Suprapubic skin (tissue), 4 donors: Measurements from ENCODE around the gene SEMA3G. TPM values are rescaled to one million over a fixed set of nuclear protein-coding genes. Genes with fewer than 3 reads are reported as not detected.

Experiments used
- DNase-seq, 2 donors: peaks; one replicate each; pipeline ENCODE4 v3.0.0-alpha.2; 2019; ENCODE audit warnings: low spot score in 2 of 2
- H3K27ac ChIP-seq: fragments of 200-600 bp; sonication (generic); one replicate; pipeline ENCODE4 v1.5.1; 2019
- H3K27me3 ChIP-seq: fragments of 200-600 bp; sonication (generic); one replicate; pipeline ENCODE4 v1.5.1; 2019
- H3K36me3 ChIP-seq: fragments of 200-600 bp; sonication (generic); one replicate; pipeline ENCODE4 v1.5.1; 2019
- H3K4me1 ChIP-seq: fragments of 200-600 bp; sonication (generic); one replicate; pipeline ENCODE4 v1.5.1; 2019
- H3K4me3 ChIP-seq: fragments of 200-600 bp; sonication (generic); one replicate; pipeline ENCODE4 v1.5.1; 2019; ENCODE audit warnings: mild to moderate bottlenecking
- H3K9me3 ChIP-seq: fragments of 200-600 bp; sonication (generic); one replicate; pipeline ENCODE4 v1.5.1; 2019
- EP300 ChIP-seq: sonication (generic); formaldehyde crosslinking; IDR thresholded peaks from one replicate; pipeline ENCODE4 v1.6.1; 2017; ENCODE audit warnings: antibody characterized with exemption
- POLR2A ChIP-seq, 2 donors: fragments of 450-650 bp; IDR thresholded peaks; one replicate each; pipeline ENCODE4 v1.6.1; 2017; ENCODE audit warnings: antibody characterized with exemption in 2 of 2, mild to moderate bottlenecking in 2 of 2, moderate library complexity in 2 of 2
- POLR2AphosphoS5 ChIP-seq, 3 donors: sonication (generic); formaldehyde crosslinking; IDR thresholded peaks; one replicate each; pipeline ENCODE4 v1.6.1; 2017; ENCODE audit warnings: antibody characterized with exemption in 3 of 3
- WGBS: methylation state at CpG from one replicate; pipeline ENCODE4 v1.1.5; 2018; 5-methylcytosine and 5-hydroxymethylcytosine counted together
- total RNA-seq, 4 donors: library from RNA; depleted of rRNA; stranded (reverse); fragments of >200 nt; gene quantifications; one replicate each; pipeline ENCODE4 v1.1.0, GENCODE V29; 2016
- TF ChIP-seq, protein P1 (sequence below), 2 donors: fragments of 200-600 bp in 1 of 2; fragments of 450-650 bp in 1 of 2; sonication (generic) in 1 of 2; IDR thresholded peaks; one replicate each; pipeline ENCODE4 v1.5.1; 2016 to 2019; ENCODE audit warnings: antibody characterized with exemption in 2 of 2, mild to moderate bottlenecking in 1 of 2, moderate library complexity in 1 of 2

Gene SEMA3G
- total RNA-seq, 4 donors from 2014 or later, result 14.4 to 44.0 (median 26.5) TPM

DNA sequence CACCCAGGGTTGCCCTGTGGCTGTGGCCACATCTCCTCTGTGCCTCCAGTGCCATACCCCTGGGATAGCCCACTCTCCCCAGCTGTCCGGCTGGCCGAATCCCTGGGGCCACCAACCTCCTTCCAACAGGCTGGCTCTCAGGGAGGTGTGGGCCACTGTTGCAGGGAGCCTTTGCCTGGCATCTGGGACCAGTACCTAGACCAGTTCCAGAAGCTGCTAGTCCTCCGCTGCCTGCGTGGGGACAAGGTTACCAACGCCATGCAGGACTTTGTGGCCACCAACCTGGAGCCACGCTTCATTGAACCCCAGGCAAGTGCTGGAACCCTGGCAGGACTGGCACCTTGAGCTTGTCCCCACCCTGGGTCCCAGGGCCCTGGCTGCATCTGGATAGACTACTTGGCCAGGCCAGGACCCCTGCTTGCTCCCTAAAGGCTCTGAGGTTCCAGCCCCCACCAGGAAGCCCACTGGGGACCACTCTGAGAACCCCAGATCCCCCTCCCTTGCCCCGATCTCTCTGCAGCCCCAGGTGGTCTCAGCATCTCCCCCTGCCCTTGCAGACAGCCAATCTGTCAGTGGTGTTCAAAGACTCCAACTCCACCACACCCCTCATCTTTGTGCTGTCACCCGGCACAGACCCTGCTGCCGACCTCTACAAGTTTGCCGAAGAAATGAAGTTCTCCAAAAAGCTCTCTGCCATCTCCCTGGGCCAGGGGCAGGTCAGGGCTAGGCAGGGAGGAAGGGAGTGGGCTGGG, 50.0 kb downstream of the SEMA3G start:
- no peak for DNase-seq
- Histone ChIP-seq H3K4me3 (no peak overlapping the region), H3K27ac (no peak overlapping the region), H3K9me3 (no peaks in the 10 kb centered on the region), H3K4me1 (no peaks in the 10 kb centered on the region), H3K27me3 (no peaks in the 10 kb centered on the region), H3K36me3 (peaks cover 42% of the 10 kb centered on the region)
- no peak for TF ChIP-seq POLR2A (IDR thresholded peaks at IDR 0.05)
- TF ChIP-seq EP300, result no peak
- TF ChIP-seq POLR2AphosphoS5 (IDR thresholded peaks at IDR 0.05), result no peak
- TF ChIP-seq, protein P1, sequence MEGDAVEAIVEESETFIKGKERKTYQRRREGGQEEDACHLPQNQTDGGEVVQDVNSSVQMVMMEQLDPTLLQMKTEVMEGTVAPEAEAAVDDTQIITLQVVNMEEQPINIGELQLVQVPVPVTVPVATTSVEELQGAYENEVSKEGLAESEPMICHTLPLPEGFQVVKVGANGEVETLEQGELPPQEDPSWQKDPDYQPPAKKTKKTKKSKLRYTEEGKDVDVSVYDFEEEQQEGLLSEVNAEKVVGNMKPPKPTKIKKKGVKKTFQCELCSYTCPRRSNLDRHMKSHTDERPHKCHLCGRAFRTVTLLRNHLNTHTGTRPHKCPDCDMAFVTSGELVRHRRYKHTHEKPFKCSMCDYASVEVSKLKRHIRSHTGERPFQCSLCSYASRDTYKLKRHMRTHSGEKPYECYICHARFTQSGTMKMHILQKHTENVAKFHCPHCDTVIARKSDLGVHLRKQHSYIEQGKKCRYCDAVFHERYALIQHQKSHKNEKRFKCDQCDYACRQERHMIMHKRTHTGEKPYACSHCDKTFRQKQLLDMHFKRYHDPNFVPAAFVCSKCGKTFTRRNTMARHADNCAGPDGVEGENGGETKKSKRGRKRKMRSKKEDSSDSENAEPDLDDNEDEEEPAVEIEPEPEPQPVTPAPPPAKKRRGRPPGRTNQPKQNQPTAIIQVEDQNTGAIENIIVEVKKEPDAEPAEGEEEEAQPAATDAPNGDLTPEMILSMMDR (IDR thresholded peaks at IDR 0.05), result no peak
- 91% methylated on average over 8 of the region's 10 CpGs for WGBS

GRCh38 chr3:52393959-52394670, 50.8 kb downstream of the SEMA3G start:
- TF ChIP-seq, protein P1 (IDR thresholded peaks at IDR 0.05), result no peak
- TF ChIP-seq POLR2A (IDR thresholded peaks at IDR 0.05), result no peak
- no peak for TF ChIP-seq EP300
- TF ChIP-seq POLR2AphosphoS5 (IDR thresholded peaks at IDR 0.05), result no peak
- peaks cover 38% of the 10 kb centered on the region for H3K36me3 ChIP-seq
- H3K27me3 ChIP-seq, result no peaks in the 10 kb centered on the region
- no peak overlapping the region for H3K27ac ChIP-seq
- no peaks in the 10 kb centered on the region for H3K9me3 ChIP-seq
- WGBS, result 89% methylated on average over 13 of the region's 18 CpGs
- H3K4me1 ChIP-seq, result no peaks in the 10 kb centered on the region
- no peak overlapping the region for H3K4me3 ChIP-seq
- DNase-seq, result no peak

DNA sequence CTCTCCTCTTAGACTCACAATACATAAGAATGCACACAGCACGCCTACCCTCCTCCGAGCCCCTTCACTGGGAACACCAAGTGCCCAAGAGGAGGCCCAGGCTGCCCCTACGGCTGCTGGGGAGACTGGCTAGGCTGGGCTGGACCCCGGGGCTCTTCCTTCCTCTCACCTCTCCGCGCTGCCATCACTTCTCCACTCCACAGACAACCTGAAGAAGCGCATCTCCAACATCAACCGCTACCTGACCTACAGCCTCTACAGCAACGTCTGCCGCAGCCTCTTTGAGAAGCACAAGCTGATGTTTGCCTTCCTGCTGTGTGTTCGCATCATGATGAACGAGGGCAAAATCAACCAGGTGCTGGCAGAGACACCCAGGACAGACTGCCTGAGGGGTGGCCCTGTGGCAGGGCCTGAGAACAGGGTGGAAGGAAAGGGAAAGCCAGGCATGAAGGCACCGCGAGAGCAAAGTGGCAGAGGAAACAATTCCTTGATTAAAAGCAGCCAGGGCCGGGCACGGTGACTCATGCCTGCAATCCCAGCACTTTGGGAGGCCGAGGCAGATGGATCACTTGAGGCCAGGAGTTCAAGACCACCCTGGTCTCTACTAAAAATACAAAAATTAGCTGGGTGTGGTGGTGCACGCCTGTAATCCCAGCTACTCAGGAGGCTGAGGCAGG, 51.6 kb downstream of the SEMA3G start:
- TF ChIP-seq POLR2AphosphoS5 (IDR thresholded peaks at IDR 0.05), result no peak
- TF ChIP-seq, protein P1 (IDR thresholded peaks at IDR 0.05), result no peak
- TF ChIP-seq POLR2A (IDR thresholded peaks at IDR 0.05), result no peak
- no peak for TF ChIP-seq EP300
- 91% methylated on average over 18 of the region's 18 CpGs for WGBS
- H3K9me3 ChIP-seq, result no peaks in the 10 kb centered on the region
- no peak overlapping the region for H3K27ac ChIP-seq
- no peaks in the 10 kb centered on the region for H3K27me3 ChIP-seq
- no peak for DNase-seq
- no peak overlapping the region for H3K4me3 ChIP-seq
- no peaks in the 10 kb centered on the region for H3K4me1 ChIP-seq
- peaks cover 38% of the 10 kb centered on the region for H3K36me3 ChIP-seq

GRCh38 chr3:52392216-52392930, 52.5 kb downstream of the SEMA3G start:
- Histone ChIP-seq H3K4me3 (no peak overlapping the region), H3K36me3 (peaks cover 38% of the 10 kb centered on the region), H3K27me3 (no peaks in the 10 kb centered on the region), H3K27ac (no peak overlapping the region), H3K9me3 (no peaks in the 10 kb centered on the region), H3K4me1 (no peaks in the 10 kb centered on the region)
- WGBS, result 90% methylated on average over 3 of the region's 16 CpGs
- DNase-seq, result no peak
- TF ChIP-seq, protein P1 (IDR thresholded peaks at IDR 0.05), result no peak
- TF ChIP-seq EP300 (no peak), POLR2A (IDR thresholded peaks at IDR 0.05) (no peak), POLR2AphosphoS5 (IDR thresholded peaks at IDR 0.05) (no peak)
